NCI-H774 (cell line): ENCODE measurements around the gene CYP46A1.

Experiments
- DNase-seq: peaks from one replicate; lab custom pipeline; 2025; lab: John Stamatoyannopoulos, UW

The CYP46A1 gene

GRCh38 chr14:99673305-99674063 is 10.6 kb upstream of the CYP46A1 start:
- DNase-seq, result no peak

GRCh38 chr14:99674064-99674650 is 9.9 kb upstream of the CYP46A1 start:
- no peak for DNase-seq

GRCh38 chr14:99674776-99675381 is 9.2 kb upstream of the CYP46A1 start:
- DNase-seq, result no peak

- DNase-seq, result no peak
Observed at GRCh38 chr14:99675382-99675835, 8.7 kb upstream of the CYP46A1 start.

DNA sequence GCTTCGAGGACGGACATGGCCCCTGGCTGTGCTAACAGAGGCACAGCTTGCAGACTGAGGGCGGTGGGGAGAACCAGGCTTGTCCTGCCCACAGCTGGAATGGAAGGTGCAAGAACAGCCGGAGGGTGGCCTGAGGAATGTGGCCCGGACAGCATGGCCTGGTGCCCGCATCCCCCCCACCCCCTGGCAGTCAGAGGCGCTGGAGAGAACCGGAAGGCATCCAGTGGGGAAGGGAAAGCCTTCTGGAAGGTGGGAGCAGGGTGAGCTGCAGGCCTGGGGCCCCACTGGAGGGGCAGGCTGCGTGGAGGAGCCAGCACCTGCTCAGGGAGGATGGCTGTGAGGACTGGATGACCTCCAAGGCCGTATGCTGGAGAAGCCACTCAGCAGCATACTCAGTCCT is 8.1 kb upstream of the CYP46A1 start:
- no peak for DNase-seq

DNA sequence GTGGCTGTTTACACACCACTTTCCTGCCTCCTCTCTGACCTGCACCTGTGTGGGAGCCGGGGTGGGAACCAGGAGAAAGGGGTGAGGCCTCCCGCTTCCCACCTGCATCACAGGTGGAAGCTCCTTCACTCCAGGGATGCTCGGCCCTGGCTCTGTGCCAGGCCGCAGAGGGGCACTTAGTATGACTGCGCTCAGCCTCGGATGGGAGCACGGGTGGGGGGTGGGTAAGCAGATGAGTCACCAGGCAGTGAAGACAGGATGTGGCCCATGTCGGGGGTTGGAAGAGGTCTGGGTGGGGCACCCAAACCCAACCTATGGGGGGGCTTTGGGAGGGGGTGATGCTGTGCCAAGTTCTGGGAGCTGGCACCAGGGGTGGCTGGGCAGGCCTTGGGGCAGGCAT is 7.4 kb upstream of the CYP46A1 start:
- DNase-seq, result no peak

GRCh38 chr14:99677231-99678140 is 6.6 kb upstream of the CYP46A1 start:
- no peak for DNase-seq

DNA sequence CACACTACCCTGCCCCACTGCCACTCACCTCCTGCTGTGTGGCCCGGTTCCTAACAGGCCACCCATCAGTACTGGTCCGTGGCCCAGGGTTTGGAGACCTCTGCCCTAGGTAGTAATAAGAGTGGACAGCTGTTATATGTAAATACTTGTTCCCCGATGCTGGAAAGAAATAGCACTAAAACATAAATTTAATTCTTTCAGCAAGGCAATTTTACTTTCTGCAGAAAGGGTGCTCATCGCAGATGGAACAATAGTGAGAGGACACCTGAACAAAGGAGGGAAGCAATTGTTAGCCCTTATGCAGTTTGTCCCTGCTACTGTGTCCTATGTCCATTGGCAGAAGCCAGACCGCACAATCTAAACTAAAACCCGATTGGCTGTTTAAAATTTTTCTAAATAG is 5.9 kb upstream of the CYP46A1 start:
- no peak for DNase-seq

GRCh38 chr14:99679111-99679510 is 5.0 kb upstream of the CYP46A1 start:
- DNase-seq, result no peak

GRCh38 chr14:99679543-99679942 is 4.6 kb upstream of the CYP46A1 start:
- no peak for DNase-seq

DNA sequence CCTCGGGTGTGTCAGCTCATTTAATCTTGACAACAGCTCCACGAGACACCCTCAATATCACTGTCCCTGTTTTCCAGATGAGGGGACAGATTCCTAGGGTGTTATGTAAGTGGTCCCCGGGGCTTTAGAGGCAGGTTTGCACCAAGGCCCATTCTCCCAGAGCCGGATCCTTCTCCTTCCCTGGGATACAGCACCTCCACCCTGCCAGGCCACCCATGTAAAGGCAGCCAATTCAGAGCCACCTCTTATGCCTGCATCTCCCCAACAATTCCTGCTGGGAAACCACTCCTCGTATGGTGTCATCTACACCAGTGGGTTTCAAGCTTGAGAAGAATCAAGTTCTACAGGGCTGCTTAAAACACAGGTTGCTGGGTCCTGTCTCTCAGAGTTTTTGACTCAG is 4.1 kb upstream of the CYP46A1 start:
- DNase-seq, result no peak

GRCh38 chr14:99681101-99681831 is 2.8 kb upstream of the CYP46A1 start:
- no peak for DNase-seq

GRCh38 chr14:99681832-99682148 is 2.3 kb upstream of the CYP46A1 start:
- peak; percentile 17 for DNase-seq

GRCh38 chr14:99682809-99683618 is 1.1 kb upstream of the CYP46A1 start:
- peak; percentile 51 for DNase-seq

- no peak for DNase-seq
Observed at GRCh38 chr14:99684410-99684934, 374 bp downstream of the CYP46A1 start.

DNA sequence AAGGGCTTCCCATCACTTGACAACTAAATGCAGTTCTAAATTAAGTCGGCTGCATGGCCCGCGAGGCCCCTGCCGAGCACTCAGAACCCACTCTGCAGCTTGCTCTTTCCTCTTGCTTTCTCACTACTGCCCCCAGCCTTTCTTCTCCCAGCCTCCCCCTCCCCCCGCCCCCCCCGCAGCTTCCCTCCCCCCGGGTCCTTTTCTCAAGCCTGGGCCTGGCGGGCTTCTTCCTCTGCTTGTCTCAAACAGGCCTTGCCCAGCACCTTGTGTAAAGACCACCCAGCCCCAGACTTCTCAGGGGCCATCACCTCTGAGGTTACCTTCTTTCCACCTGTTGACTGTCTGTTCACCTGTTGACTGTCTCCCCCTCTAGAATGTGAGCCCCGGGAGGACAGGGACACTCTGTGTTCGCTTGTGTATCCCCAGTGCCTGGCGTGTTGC is 1.1 kb downstream of the CYP46A1 start:
- DNase-seq, result no peak

DNA sequence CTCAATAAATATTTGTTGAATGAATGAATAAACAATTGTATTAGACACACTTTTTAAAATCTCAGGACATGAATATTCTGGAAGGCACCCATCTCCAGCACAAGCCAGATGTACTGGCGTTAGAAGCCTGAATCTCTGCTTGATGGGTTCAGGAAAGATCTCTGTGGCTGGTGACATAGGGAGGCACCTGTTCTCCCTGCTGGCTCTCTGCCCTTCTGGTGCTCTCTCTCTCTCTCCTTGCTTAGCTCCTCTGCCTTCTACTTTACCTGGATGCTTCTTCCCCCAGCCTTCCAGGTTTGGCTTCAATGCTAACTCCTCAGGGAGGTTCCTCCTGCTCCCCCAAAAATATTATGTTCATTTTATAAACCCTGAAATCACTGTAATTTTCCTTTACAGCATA is 1.5 kb downstream of the CYP46A1 start:
- DNase-seq, result no peak

GRCh38 chr14:99686557-99687283 is 2.6 kb downstream of the CYP46A1 start:
- DNase-seq, result no peak

DNA sequence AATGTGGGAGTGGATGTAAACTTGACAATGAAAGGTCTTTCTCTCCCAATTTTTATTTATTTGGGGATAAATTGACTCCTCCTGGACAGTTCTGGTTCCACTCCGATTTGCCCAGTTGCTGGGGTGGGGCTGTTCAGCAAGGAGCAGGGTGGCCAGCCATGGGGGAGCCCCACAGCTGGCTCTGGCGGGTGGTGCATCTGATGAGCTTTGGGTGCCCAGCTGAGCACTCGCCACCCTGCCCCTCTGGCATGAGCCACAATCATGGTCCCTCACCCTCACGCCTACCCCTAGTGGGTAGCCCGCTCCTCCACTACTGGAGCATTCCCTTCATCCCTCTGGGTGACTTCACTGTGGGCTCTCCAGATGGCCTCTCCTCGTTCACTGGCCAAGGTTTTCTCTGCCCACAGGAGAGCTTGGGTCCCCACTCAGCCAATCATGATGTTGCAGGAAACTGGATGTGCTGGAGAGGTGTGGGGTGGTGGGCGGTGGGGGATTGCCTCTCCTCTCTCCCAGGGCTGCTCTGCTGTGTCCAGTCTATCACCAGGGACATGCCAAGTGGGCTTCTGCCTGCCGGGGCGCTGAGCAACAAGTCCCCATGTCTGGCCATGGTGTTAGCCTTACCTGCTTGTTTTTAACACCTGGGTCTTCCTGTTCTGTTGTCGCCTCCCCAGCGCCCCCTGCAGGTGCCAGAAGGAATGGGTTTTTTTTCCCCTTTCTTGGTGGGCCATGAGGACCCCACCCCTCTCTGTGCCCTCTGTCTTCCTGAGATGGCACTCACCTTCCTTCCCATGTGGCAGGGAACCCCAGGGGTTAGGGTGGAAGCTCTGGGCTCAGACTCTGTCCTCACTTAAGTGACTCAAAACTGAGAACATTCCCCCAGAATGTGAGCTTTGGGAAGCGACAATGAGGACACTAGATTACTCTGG is 3.4 kb downstream of the CYP46A1 start:
- no peak for DNase-seq
